ENCODE measurements around the gene FIGN.
A peak's percentile ranks its signal among the peaks of the same experiment; 100 is the strongest.

FIGN gene

DNA sequence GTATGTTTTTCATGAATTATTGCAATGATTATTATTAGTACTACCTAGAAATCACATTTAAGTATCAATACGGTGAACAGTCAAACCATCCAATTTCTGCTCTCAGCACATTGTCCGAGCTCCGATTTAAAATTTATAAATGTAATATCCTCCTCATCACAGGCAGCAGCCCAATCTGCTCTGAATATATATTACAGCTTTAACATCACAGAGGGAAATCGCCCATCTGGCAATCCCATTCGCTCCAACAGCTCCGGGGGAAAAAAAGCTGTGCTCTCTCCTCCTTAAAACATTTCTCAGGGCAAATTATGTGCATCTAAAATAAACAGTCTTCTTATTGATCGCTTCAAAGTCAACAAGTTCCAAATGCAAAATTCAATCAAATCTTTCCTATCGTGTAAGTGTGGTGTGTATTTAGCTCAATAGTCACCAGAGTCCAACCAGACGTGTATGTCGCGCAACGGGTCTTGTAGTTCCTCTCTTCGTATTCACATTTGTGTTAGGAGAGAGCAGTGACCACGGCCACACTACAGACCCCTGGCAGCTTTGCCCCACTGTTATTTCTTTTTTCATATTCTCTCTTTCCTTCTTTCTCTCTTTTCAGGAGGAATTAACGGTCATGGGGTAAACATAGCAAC, 2.4 kb downstream of the FIGN start:
- H3K9me3 ChIP-seq, result no peaks in the 10 kb centered on the region

DNA sequence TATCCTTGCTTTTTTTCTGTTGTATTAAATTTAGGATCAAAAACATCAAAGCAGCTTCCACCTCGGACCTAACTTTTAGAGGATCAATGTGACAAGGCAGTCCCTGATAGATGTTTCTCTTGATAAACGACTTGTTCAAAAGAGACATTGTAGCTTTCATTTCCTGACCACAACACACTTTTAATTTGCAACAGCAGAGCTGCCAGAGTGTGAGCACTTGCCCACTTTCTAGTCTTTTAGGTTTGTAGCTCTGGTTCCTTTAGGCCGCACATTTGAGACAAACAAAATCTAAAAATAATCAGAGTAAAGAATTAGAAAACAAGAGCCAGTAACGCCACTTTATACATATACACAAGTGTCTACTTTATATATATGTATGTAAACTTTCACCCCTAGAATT, 3.1 kb downstream of the FIGN start:
- no peaks in the 10 kb centered on the region for H3K36me3 ChIP-seq (replicated peaks)
- no peaks in the 10 kb centered on the region for H3K9me3 ChIP-seq
- peak in 1 of 2 experiments; percentile 47 for DNase-seq (ENCODE audit: low spot score in 2 of 2)
- no peaks in the 10 kb centered on the region for H3K27me3 ChIP-seq (ENCODE audit: low read depth)
- peaks cover 39% of the 10 kb centered on the region for H3K4me1 ChIP-seq
- peak overlapping the region; percentile 66 for H3K4me3 ChIP-seq
- in situ Hi-C loops (cut with MboI; ENCODE audit: low sequenced_read_pairs), result no loop called here

More for the DNA sequence above, 2.4 kb downstream of the FIGN start:
- Histone ChIP-seq H3K4me1 (peaks cover 35% of the 10 kb centered on the region), H3K36me3 (replicated peaks) (no peaks in the 10 kb centered on the region), H3K27me3 (ENCODE audit: low read depth) (no peaks in the 10 kb centered on the region), H3K4me3 (peak overlapping the region; percentile 66)
- DNase-seq (ENCODE audit: low spot score in 2 of 2), result peak; percentile 55 to 74
- in situ Hi-C loops (cut with MboI; ENCODE audit: low sequenced_read_pairs), result no loop called here

DNA sequence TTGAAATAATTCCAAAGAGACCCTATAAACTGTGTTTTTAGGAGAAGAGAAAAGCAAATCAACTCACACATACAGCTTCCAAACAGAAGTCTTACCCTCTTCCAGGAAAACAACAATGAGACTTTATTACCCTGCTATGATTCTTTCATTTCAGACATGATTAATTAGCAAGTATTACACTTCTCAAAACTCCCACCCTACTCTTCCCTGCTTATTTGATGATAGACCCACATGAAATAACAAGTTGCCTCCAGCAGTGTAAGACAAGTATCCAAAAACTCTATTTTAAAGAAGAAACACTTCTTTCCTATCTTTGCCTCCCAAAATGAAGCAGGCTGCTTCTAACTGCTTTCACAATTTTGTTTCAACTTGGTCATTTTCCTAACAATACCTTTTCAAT, 4.1 kb downstream of the FIGN start:
- in situ Hi-C loops (cut with MboI; ENCODE audit: low sequenced_read_pairs), result no loop called here
- no peak overlapping the region; the same call in 1 of the 2 replicates for H3K4me3 ChIP-seq
- no peak for DNase-seq (ENCODE audit: low spot score in 2 of 2)

DNA sequence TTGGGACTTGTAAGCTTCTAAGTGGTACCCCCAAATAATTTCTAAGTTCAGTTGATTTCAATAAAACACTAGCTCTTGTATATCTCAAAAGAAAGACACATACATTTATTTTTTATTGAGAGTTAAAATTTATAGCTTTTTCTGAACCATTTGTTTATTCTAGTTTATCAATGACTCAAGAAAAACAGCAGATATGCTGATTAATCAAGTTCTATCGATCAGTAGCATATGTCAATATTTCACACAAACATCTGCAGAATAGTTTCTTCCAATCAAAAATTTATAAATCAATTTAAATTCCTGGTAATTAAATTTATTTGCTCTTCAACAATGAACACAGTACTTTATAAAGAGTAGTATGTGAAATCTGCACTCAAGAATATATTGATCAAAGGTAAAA, 5.3 kb downstream of the FIGN start:
- no peaks in the 10 kb centered on the region for H3K27me3 ChIP-seq (ENCODE audit: low read depth)
- H3K4me3 ChIP-seq, result no peak overlapping the region
- no peak for DNase-seq (ENCODE audit: low spot score in 2 of 2)
- H3K36me3 ChIP-seq (replicated peaks), result no peaks in the 10 kb centered on the region
- H3K4me1 ChIP-seq, result peaks cover 48% of the 10 kb centered on the region
- in situ Hi-C loops (cut with MboI; ENCODE audit: low sequenced_read_pairs), result no loop called here
- H3K9me3 ChIP-seq, result no peaks in the 10 kb centered on the region

More for the DNA sequence above, 4.1 kb downstream of the FIGN start:
- H3K4me1 ChIP-seq, result peaks cover 41% of the 10 kb centered on the region
- H3K27me3 ChIP-seq (ENCODE audit: low read depth), result no peaks in the 10 kb centered on the region
- H3K9me3 ChIP-seq, result no peaks in the 10 kb centered on the region
- no peaks in the 10 kb centered on the region for H3K36me3 ChIP-seq (replicated peaks)

DNA sequence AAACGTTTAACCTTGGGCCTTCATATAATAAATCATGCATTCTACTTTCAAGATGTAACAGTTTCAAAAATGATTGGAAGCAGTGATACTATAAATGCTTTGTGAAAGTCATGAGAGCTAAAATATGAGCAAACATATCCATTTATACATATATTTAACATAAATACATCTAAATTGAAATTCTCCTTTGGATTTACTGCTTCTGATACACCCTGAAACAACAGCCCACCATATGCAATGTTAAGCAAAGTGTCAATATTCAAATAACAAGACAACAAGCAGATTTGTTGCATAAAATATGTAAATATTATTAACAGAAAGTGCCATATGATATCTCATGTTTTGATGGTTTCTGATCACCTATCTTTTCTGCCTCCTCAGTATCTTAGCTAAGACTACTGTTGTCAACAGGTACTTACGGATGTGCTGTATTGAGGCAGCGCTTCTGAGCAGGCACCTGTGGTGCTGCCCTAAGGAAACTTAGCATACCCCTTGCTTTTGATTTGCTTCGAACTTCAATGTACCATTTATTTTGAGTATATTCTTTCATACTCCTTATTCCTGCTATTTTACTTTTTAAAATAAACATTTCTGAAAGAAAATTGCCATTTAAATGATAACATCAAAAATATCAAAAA, 6.1 kb downstream of the FIGN start:
- no peak for DNase-seq (ENCODE audit: low spot score in 2 of 2)
- H3K36me3 ChIP-seq (replicated peaks), result no peaks in the 10 kb centered on the region
- H3K9me3 ChIP-seq, result no peaks in the 10 kb centered on the region
- in situ Hi-C loops (cut with MboI; ENCODE audit: low sequenced_read_pairs), result no loop called here
- H3K4me3 ChIP-seq, result no peak overlapping the region
- H3K27me3 ChIP-seq (ENCODE audit: low read depth), result no peaks in the 10 kb centered on the region
- peaks cover 48% of the 10 kb centered on the region for H3K4me1 ChIP-seq

DNA sequence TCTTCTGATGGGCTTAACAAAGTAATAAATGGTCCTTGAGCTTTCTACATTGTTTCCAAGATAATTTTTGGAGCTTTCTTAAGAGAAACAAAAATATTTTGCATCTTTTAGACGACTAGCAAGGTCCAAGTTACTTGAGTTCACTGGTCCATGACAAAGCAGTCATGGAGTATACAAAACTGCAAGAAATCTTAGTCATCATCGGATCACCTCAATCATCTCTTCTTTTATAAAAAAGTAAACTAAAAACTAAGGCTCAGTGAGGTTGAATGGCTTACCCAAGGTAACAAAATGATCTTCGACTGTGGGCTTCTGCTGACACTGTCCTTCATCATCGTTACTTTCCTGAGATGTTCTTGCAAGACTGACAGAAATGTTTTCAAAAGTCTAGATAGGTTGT, 11.9 kb downstream of the FIGN start:
- Histone ChIP-seq H3K27me3 (ENCODE audit: low read depth) (no peaks in the 10 kb centered on the region), H3K4me3 (no peak overlapping the region), H3K36me3 (replicated peaks) (no peaks in the 10 kb centered on the region), H3K9me3 (no peaks in the 10 kb centered on the region), H3K4me1 (peaks cover 19% of the 10 kb centered on the region)
- in situ Hi-C loops (cut with MboI; ENCODE audit: low sequenced_read_pairs), result no loop called here
- DNase-seq (ENCODE audit: low spot score in 2 of 2), result no peak

DNA sequence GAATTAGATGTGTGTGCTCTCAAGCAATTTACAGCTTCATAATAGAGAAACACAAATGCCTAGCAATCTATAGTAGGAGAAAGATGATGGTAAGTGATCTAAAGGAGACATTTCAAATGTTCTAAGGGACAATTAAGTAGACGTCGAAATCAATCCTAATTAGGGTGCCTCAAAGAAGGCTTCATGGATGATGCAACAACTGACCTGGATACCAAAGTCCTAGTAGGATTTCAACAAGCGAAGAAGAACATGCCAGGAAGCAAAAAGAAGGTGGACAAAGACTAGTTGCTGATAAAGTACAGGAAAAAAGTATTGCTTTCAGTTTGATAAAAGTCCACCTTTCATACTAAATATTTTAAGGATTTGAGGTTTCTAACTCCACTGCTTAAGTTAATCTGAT, 12.5 kb downstream of the FIGN start:
- no peak for DNase-seq (ENCODE audit: low spot score in 2 of 2)
- in situ Hi-C loops (cut with MboI; ENCODE audit: low sequenced_read_pairs), result no loop called here
- peaks cover 21% of the 10 kb centered on the region for H3K4me1 ChIP-seq

DNA sequence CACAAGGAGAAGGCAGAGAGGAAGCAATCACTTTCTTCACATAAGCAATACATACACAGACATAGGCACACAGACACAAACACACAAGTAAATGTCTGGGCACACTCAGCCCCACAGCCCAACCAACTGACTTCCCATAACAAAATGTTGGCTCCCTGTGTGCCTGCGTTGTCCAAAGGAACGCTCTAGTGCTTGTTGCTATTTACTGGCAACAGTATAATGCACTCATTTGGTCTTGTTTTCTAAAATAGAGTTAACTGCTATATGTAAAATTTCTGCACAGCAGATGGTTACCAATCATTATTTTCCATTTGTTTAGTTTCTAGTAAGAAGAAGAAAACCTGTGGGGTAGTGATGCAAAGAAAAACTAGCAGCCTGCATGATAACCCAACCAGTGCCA, 16.5 kb downstream of the FIGN start:
- Histone ChIP-seq H3K4me1 (peaks cover 41% of the 10 kb centered on the region), H3K9me3 (no peaks in the 10 kb centered on the region), H3K36me3 (replicated peaks) (no peaks in the 10 kb centered on the region), H3K27me3 (ENCODE audit: low read depth) (no peaks in the 10 kb centered on the region), H3K4me3 (no peak overlapping the region)
- no peak for DNase-seq (ENCODE audit: low spot score in 2 of 2)
- in situ Hi-C loops (cut with MboI; ENCODE audit: low sequenced_read_pairs), result no loop called here

More for the DNA sequence above, 12.5 kb downstream of the FIGN start:
- no peaks in the 10 kb centered on the region for H3K9me3 ChIP-seq
- H3K36me3 ChIP-seq (replicated peaks), result no peaks in the 10 kb centered on the region
- H3K27me3 ChIP-seq (ENCODE audit: low read depth), result no peaks in the 10 kb centered on the region
- no peak overlapping the region for H3K4me3 ChIP-seq

DNA sequence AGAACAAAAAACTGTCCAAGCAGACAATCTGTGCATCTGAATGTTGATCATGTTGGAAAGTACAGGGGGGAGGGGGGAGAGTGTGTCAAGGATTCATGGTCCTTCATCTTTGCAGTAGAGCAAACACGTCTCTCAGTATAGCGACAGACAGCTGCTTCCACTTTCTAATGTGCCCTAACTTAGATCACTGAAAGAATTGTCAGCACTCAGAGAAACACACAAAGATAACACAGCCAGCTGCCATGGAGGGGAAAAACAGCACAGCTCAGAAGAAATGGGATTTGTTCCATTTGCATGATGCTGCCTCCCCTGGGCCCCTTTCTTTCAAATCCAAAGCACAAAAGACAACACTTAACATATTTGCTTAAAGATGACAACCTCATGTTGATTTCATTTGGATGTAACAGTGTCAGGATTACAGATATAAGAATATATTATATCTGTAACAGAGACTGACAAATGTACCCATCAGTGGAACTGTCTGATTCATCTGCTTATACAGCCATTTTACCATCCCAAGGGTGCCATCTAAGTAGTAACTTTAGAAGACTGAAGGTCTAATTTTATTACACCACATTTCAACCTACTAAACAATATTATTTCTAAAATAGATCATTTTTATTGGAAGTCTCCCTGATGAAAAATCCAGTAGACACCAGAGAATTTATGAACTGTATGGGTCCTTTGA, 17.7 kb downstream of the FIGN start:
- Histone ChIP-seq H3K9me3 (no peaks in the 10 kb centered on the region), H3K4me3 (no peak overlapping the region), H3K4me1 (peaks cover 44% of the 10 kb centered on the region), H3K27me3 (ENCODE audit: low read depth) (no peaks in the 10 kb centered on the region), H3K36me3 (replicated peaks) (no peaks in the 10 kb centered on the region)
- in situ Hi-C loops (cut with MboI; ENCODE audit: low sequenced_read_pairs), result no loop called here
- peak in 1 of 2 experiments; percentile 38 for DNase-seq (ENCODE audit: low spot score in 2 of 2)

DNA sequence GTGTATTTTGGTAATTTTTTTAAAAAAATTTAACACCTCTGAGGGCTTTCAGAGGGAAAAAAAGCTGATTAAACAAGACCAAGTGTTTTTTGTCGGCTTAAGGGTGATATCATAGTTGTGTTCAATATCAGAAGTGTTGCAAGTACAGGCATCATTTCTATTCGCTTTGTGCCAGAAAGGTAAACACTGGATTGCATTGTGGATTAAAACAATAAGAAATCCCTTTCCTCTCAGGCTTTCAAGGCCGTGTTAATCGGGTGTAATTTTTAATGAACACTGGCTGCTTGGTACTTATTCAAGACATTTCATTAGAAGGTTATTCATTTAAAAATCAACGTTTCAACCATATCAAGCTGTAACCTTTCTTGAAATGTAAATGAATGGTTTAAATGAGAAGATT, 18.3 kb downstream of the FIGN start:
- in situ Hi-C loops (cut with MboI; ENCODE audit: low sequenced_read_pairs), result no loop called here
- Histone ChIP-seq H3K4me1 (peaks cover 46% of the 10 kb centered on the region), H3K4me3 (no peak overlapping the region), H3K9me3 (no peaks in the 10 kb centered on the region), H3K36me3 (replicated peaks) (no peaks in the 10 kb centered on the region), H3K27me3 (ENCODE audit: low read depth) (no peaks in the 10 kb centered on the region)
- no peak for DNase-seq (ENCODE audit: low spot score in 2 of 2)

DNA sequence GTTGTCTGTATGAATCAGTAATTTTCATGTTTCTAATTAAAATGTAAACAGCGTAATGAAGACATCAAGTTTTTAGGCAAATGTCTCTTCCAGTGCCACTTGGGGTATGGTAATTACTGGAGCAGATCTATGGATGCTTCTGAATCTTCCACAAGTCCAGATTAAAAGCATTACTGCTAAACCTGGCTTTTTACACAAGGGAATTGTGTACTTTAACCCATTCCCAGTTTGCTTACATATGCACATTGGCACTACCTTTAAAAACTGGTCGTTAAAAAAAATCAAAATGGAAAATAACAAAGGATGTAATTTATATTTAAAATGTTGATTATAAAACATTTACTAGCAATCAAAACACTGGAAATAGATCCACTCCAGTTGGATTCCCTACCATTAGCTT, 19.7 kb downstream of the FIGN start:
- H3K4me1 ChIP-seq, result peaks cover 59% of the 10 kb centered on the region
- no peaks in the 10 kb centered on the region for H3K36me3 ChIP-seq (replicated peaks)
- DNase-seq (ENCODE audit: low spot score in 2 of 2), result peak in 1 of 2 experiments; percentile 39
- no peak overlapping the region for H3K4me3 ChIP-seq
- no peaks in the 10 kb centered on the region for H3K27me3 ChIP-seq (ENCODE audit: low read depth)
- no peaks in the 10 kb centered on the region for H3K9me3 ChIP-seq
- in situ Hi-C loops (cut with MboI; ENCODE audit: low sequenced_read_pairs), result no loop called here

DNA sequence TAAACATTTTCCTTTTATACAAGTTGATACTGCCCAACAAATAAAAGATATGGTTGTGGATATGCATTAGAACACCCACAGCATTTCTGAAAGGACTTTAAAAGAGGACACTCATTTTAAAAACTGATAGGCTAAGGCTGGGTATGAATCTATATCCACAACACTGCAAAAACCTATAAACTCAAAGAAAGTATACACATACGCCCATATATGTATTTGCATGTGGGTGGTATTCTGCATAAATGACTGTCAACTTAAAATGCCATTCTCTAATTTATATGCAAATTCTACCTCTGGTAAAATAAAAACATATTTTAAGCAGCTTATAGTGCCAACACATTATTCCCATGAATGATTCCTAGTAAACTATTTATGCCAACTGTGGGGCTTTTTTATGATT, 20.1 kb downstream of the FIGN start:
- Histone ChIP-seq H3K4me3 (no peak overlapping the region), H3K36me3 (replicated peaks) (no peaks in the 10 kb centered on the region), H3K9me3 (no peaks in the 10 kb centered on the region), H3K4me1 (peaks cover 63% of the 10 kb centered on the region), H3K27me3 (ENCODE audit: low read depth) (no peaks in the 10 kb centered on the region)
- in situ Hi-C loops (cut with MboI; ENCODE audit: low sequenced_read_pairs), result no loop called here
- DNase-seq (ENCODE audit: low spot score in 2 of 2), result no peak

DNA sequence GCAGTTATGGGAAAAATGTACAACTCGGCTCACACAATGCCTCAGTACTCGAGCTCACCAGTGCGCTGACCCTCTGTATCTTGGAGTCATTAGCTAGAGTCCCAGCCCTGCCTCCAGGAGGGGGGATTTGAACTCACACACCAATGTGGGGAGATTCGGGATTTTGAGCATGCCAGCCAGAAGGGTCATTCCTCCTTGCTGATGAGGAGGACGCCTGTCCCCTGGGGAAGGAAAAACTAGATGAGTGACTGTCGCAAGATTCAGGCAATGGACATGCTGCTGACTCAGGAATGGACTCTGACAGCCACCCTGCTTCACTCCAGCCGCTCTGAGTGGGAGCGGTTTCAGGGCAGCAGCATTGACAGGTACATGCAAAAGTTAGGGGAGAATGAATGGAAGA, 20.6 kb downstream of the FIGN start:
- DNase-seq (ENCODE audit: low spot score in 2 of 2), result no peak
- H3K9me3 ChIP-seq, result no peaks in the 10 kb centered on the region
- in situ Hi-C loops (cut with MboI; ENCODE audit: low sequenced_read_pairs), result no loop called here
- H3K27me3 ChIP-seq (ENCODE audit: low read depth), result no peaks in the 10 kb centered on the region
- peaks cover 68% of the 10 kb centered on the region for H3K4me1 ChIP-seq
- no peak overlapping the region for H3K4me3 ChIP-seq
- H3K36me3 ChIP-seq (replicated peaks), result no peaks in the 10 kb centered on the region

DNA sequence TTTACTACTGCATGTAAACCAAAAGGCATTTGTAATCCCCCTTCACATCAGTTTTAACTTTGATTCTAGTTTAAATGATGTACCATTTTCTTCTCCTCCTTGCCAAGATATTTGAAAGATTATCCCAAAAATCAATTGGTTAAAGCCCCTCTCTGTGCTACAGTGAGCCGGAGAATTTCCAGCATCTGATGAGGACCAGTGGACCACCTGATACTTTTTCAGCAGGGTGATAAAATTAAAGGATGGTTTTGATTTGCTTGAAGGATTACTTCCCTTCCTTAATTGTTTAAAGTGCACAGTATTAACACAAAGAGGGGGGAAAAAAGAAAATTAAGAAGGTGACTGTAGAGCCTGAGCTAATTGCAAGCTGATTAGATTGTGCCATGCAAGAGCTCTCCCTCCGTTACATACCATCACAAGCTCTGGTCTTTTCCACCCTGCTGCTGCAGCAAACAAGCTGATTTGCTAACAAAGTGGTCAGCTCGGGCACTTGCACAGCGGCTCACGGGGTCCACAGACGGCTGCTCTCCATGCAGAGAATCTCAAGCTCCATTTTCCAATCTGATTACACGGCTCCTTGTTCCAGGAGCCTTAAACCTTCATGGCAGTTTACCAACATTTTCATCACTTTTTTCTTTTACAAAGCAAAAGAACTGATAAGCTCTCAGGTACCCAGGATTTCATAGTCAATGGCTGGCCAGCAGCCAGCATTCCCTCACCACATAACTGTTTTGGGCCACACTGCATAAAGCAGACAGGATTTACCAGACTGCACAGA, 22.1 kb downstream of the FIGN start:
- H3K27me3 ChIP-seq (ENCODE audit: low read depth), result no peaks in the 10 kb centered on the region
- H3K4me1 ChIP-seq, result peaks cover 73% of the 10 kb centered on the region
- no peak for DNase-seq (ENCODE audit: low spot score in 2 of 2)
- H3K9me3 ChIP-seq, result no peaks in the 10 kb centered on the region
- in situ Hi-C loops (cut with MboI; ENCODE audit: low sequenced_read_pairs), result no loop called here
- H3K4me3 ChIP-seq, result no peak overlapping the region
- no peaks in the 10 kb centered on the region for H3K36me3 ChIP-seq (replicated peaks)

Measured in HAP-1 (cell line).